Measurements from ENCODE around the gene GJC1. TPM values are rescaled to one million over a fixed set of nuclear protein-coding genes. Genes with fewer than 3 reads are reported as not detected.
"Not testable (repeated sequence)": the region's sequence is repeated elsewhere in the genome, so short reads cannot be mapped to it uniquely, and the experiment has no call there.

Gene GJC1
- total RNA-seq, 1 donor from 2014 or later = 7.5 TPM

DNA sequence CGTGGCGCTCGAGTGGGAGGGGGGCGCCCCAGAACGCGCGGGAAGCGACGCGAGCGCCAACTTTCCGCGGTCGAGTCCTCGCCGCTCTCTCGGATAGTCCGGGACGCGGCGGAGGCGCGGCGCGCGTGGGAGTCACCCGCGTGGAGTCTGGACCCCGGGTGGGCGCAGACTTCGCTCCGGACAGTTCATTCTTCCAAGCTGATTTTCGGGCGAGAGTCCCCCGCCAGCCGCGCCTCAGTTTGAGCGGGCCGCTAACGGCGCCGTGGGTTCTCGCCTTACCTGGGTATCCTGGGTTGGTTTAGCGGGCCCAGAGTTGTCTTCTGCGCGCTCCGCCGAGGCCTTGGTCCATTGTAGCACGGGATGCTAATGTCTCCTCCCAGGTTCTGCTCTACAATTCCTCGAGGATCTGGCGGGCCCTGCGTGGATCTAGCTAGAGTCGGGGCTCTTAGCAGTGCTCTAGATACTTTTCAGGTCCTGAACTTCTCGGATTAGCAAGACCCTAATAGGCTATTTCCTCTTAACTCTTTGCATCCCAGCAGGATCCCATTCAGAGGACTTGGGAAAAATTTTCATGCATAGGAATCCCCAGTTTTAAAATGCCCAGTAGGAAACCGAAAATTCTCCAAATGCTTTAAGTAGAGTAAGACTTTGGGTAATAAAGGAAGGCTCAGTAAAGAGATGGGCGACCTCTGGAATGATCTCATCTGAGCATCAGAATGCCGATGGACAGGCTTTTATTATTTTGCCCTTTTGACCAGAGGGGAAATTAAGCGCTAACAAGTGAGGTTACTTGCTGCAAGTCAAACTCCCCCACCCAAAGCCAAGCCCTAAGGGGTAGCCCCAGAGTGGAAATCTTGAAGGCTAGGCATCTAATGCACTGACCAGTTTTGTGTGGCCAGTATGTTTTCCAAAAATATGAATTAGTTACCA, 537 bp upstream of the GJC1 start:
- intact Hi-C loops (cut with micrococcal nuclease) = no loop called here
- peak overlapping the region; percentile 74 for H3K4me3 Mint-ChIP-seq
- H3K36me3 Mint-ChIP-seq (ENCODE audit: low read depth) = no peaks in the 10 kb centered on the region
- DNase-seq = peak; percentile 70
- peak overlapping the region; percentile 65 for H3K27ac Mint-ChIP-seq
- no peaks in the 10 kb centered on the region for H3K9me3 Mint-ChIP-seq
- H3K27me3 Mint-ChIP-seq = peaks cover 60% of the 10 kb centered on the region
- H3K4me1 Mint-ChIP-seq = peaks cover 10% of the 10 kb centered on the region

DNA sequence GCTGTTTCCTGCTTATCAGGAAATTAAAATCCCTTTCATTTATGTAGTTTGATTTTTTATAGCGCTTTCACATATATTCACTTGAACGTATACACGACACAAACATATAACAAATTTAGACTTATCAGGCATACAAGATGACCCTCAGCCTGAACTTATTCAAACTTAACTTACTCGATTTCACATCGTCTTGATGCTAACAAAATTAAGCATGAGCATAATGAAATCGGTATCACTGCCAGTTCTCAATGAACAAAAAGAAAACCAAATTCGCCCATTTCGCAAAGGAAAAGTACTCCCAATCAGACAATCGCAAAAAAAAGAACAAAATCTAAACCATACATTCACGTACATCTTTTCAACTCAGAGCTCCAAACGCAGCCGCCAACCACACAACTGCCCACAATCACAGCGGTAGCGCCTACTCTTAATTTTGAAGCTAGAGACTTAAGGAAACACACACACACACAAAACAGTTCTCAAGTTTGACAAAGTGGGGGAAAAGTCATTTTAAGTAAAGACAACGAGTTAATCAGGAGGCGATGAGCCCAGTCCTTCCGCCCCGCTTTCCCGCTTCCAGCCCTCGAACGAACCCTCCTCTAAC, 1.1 kb downstream of the GJC1 start:
- Mint-ChIP-seq H3K4me3 (peak overlapping the region; percentile 79), H3K36me3 (ENCODE audit: low read depth) (no peaks in the 10 kb centered on the region), H3K4me1 (peaks cover 10% of the 10 kb centered on the region), H3K27ac (peak overlapping the region; percentile 18), H3K9me3 (no peaks in the 10 kb centered on the region), H3K27me3 (peaks cover 63% of the 10 kb centered on the region)
- intact Hi-C loops (cut with micrococcal nuclease) = loop anchor here (1.0 kb wide), 1 partner anchor 54 kb away; no protein-coding TSS in a partner anchor
- no peak for DNase-seq

DNA sequence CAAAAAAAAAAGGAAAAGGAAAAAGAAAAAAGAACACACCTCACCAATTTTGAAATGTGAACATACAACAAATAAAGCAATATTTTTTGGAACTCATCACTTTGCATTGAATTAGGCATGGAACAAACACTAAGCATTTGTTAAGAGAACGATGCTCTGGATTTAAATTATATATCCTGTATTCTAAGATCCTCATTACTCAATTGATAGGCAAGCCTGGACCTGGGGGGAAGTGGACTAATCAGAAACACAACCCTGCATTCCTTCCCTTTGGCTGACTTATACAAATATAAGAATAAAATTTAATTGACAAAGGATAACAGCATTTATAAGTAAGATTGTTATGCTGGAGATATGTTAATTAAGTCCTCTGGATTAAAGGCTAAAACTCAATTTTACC, 2.2 kb downstream of the GJC1 start:
- Mint-ChIP-seq H3K27me3 (peaks cover 56% of the 10 kb centered on the region), H3K27ac (no peak overlapping the region), H3K36me3 (ENCODE audit: low read depth) (no peaks in the 10 kb centered on the region), H3K4me1 (peaks cover 10% of the 10 kb centered on the region), H3K9me3 (no peaks in the 10 kb centered on the region), H3K4me3 (no peak overlapping the region)
- DNase-seq = no peak
- intact Hi-C loops (cut with micrococcal nuclease) = no loop called here

DNA sequence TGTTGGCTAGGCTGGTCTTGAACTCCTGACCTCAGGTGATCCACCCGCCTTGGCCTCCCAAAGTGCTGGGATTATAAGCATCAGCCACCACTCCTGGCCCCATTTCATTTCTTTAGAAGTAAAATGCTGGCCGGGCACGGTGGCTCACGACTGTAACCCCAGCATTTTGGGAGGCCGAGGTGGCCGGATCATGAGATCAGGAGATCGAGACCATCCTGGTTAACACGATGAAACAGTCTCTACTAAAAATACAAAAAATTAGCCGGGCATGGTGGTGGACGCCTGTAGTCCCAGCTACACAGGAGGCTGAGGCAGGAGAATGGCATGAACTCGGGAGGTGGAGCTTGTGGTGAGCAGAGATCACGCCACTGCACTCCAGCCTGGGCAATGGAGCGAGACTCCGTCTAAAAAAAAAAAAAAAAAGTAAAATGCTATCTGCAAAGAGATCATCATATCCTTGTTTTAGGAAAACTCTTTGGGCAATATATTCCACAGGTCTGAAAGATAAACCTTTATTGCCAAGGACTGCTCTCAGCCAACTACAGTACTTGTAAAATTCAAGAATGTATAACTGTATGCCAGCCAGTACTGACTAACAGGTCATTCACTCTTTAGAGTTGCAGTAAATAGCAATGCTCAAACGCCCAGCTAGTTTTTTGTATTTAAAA, 3.8 kb downstream of the GJC1 start:
- H3K27ac Mint-ChIP-seq = no peak overlapping the region
- H3K4me1 Mint-ChIP-seq = peaks cover 10% of the 10 kb centered on the region
- H3K27me3 Mint-ChIP-seq = peaks cover 43% of the 10 kb centered on the region
- H3K4me3 Mint-ChIP-seq = no peak overlapping the region
- H3K9me3 Mint-ChIP-seq = no peaks in the 10 kb centered on the region
- H3K36me3 Mint-ChIP-seq (ENCODE audit: low read depth) = no peaks in the 10 kb centered on the region
- intact Hi-C loops (cut with micrococcal nuclease) = no loop called here
- DNase-seq = no peak

DNA sequence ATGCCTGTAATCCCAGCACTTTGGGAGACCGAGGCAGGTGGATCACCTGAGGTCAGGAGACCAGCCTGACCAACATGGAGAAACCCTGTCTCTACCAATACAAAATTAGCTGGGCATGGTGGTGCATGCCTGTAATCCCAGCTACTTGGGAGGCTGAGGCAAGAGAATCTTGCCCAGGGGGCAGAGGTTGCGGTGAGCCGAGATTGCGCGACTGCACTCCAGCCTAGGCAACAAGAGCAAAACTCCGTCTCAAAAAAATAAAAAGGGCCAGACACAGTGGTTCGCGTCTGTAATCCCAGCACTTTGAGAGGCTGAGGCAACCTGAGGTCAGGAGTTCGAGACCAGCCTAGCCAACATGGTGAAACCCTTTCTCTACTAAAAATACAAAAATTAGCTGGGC, 4.9 kb downstream of the GJC1 start:
- H3K4me3 Mint-ChIP-seq; H3K27ac Mint-ChIP-seq; DNase-seq; H3K4me1 Mint-ChIP-seq; H3K9me3 Mint-ChIP-seq; H3K36me3 Mint-ChIP-seq (ENCODE audit: low read depth); intact Hi-C loops (cut with micrococcal nuclease): not testable (repeated sequence)
- peaks cover 37% of the 10 kb centered on the region for H3K27me3 Mint-ChIP-seq

DNA sequence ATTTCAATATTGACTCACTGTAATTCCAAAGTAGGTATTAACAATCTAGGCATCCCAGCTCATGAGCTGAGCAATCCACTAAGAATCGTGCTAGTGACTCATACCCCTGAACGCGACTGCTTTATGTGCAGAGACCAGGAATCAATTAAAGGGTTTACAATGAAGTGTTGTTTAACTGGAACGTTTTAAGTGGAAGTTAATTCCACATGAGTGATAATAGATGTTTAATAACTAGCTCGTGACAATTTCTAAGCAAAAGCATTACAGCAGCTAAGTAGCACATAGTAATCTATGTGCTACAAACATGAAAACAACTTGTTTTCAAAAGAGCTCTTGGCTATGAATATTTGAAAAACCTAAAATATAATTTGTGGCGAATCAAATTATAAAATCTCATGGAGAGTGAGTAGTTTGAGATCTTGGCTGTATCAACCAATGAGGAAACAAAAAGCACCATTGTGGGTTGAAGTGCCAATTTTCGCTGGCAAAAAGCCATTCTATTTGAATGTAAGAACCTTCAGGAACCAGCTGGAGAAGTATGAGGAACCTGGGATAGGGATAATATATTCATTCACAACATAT, 9.4 kb downstream of the GJC1 start:
- H3K9me3 Mint-ChIP-seq = no peaks in the 10 kb centered on the region
- H3K27ac Mint-ChIP-seq = no peak overlapping the region
- no peak overlapping the region for H3K4me3 Mint-ChIP-seq
- no peak for DNase-seq
- no peaks in the 10 kb centered on the region for H3K4me1 Mint-ChIP-seq
- no peaks in the 10 kb centered on the region for H3K36me3 Mint-ChIP-seq (ENCODE audit: low read depth)
- H3K27me3 Mint-ChIP-seq = peaks cover 10% of the 10 kb centered on the region
- intact Hi-C loops (cut with micrococcal nuclease) = no loop called here

DNA sequence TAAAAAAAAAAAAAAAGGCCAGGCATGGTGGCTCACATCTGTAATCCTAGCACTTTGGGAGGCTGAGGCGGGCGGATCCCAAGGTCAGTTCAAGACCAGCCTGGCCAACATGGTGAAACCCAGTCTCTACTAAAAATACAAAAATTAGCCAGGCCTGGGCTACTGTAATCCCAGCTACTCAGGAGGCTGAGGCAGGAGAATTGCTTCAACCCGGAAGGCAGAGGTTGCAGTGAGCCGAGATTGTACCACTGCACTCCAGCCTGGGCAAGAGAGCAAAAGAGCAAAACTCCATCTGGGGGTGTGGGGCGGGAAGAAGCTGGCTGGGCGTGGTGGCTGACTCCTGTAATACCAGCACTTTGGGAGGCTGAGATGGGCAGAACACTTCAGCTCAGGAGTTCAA, 11.6 kb downstream of the GJC1 start:
- H3K27ac Mint-ChIP-seq; H3K4me1 Mint-ChIP-seq; H3K4me3 Mint-ChIP-seq; intact Hi-C loops (cut with micrococcal nuclease); H3K27me3 Mint-ChIP-seq; H3K36me3 Mint-ChIP-seq (ENCODE audit: low read depth); H3K9me3 Mint-ChIP-seq; DNase-seq: not testable (repeated sequence)

DNA sequence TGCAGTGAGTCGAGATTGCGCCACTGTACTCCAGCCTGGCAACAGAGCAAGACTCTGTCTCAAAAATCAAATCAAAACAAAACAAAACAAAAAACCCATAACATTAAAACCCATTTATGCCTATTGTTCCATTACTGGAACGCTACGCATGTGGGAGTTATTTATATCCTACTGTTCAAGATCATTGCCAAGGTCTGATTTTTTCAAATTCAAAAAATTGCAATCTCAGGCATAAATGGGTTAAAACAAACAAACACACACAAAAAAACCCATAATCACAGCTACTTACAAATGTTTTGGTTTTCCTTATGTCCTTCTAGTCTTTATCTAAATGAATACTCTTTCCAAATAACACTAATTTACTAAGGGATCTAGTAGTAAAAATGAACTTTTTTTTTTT, 17.8 kb downstream of the GJC1 start:
- Mint-ChIP-seq H3K27me3 (peaks cover 2% of the 10 kb centered on the region), H3K9me3 (no peaks in the 10 kb centered on the region), H3K36me3 (ENCODE audit: low read depth) (no peaks in the 10 kb centered on the region), H3K27ac (no peak overlapping the region), H3K4me1 (no peaks in the 10 kb centered on the region), H3K4me3 (no peak overlapping the region)
- no peak for DNase-seq
- intact Hi-C loops (cut with micrococcal nuclease) = no loop called here

DNA sequence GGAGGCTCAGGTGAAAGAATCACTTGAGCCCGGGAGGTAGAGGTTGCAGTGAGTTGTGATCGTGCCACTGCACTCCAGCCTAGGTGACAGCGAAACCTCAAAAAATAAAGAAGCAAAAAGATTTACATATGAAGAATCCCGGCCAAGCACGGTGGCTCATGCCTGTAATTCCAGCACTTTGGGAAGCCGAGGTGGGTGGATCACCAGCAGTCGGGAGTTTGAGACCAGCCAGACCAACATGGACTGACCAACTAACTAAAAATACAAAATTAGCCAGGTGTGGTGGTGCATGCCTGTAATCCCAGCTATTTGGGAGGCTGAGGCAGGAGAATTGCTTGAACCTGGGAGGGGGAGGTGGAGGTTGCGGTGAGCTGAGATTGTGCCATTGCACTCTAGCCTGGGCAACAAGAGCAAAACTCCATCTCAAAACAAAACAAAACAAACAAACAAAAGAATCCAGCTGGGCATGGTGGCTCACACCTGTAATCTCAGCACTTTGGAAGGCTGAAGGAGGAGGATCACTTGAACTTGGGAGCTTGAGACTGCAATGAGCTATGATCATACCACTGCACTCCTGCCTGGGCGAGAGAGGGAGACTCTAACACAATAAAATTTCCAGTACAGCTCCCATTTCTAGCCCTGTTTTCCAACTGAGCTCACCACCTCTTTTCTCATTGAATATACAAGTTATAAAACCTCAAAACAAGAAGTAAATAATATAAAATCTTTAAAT, 21.3 kb downstream of the GJC1 start:
- H3K4me1 Mint-ChIP-seq; H3K27me3 Mint-ChIP-seq; DNase-seq; H3K4me3 Mint-ChIP-seq; H3K27ac Mint-ChIP-seq; H3K9me3 Mint-ChIP-seq; intact Hi-C loops (cut with micrococcal nuclease); H3K36me3 Mint-ChIP-seq (ENCODE audit: low read depth): not testable (repeated sequence)

DNA sequence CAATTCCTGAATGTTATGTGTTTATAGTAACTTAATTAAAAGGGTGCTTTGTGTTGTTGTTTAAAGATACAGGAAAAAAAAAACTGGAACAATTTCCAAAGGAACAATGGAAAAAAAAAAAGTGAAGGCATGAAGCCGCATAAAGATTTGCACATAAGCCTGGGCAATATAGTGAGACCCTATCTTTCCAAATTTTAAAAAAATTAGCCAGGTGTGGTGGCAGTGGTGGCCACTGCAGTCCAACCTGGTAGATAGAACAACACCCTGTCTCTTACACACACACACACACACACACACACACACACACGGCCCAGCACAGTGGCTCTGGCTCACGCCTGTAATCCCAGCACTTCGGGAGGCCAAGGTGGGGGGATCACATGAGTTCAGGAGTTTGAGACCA, 21.9 kb downstream of the GJC1 start:
- no peaks in the 10 kb centered on the region for H3K36me3 Mint-ChIP-seq (ENCODE audit: low read depth)
- H3K4me1 Mint-ChIP-seq = no peaks in the 10 kb centered on the region
- no peaks in the 10 kb centered on the region for H3K9me3 Mint-ChIP-seq
- no peak overlapping the region for H3K27ac Mint-ChIP-seq
- peaks cover 6% of the 10 kb centered on the region for H3K27me3 Mint-ChIP-seq
- no peak overlapping the region for H3K4me3 Mint-ChIP-seq
- no peak for DNase-seq
- intact Hi-C loops (cut with micrococcal nuclease) = no loop called here

DNA sequence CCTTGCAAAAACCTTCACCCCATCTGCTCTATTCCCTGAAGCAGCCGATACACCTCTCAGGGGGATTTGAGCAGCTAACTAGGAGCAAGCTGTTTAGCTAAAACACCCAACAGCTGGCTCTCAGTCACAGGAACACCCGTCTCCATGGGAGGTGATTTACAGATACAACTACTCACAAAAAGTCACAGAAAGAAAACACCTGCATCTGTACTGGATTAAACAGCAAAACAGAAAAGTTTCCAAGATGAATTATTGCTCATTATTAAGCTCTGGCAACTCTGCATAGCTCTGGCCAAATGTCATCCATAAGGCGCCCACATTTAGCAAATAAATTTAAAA, 22.3 kb downstream of the GJC1 start:
- no peaks in the 10 kb centered on the region for H3K9me3 Mint-ChIP-seq
- intact Hi-C loops (cut with micrococcal nuclease) = no loop called here
- peaks cover 7% of the 10 kb centered on the region for H3K27me3 Mint-ChIP-seq
- no peaks in the 10 kb centered on the region for H3K36me3 Mint-ChIP-seq (ENCODE audit: low read depth)
- no peak for DNase-seq
- no peak overlapping the region for H3K27ac Mint-ChIP-seq
- no peaks in the 10 kb centered on the region for H3K4me1 Mint-ChIP-seq
- no peak overlapping the region for H3K4me3 Mint-ChIP-seq

DNA sequence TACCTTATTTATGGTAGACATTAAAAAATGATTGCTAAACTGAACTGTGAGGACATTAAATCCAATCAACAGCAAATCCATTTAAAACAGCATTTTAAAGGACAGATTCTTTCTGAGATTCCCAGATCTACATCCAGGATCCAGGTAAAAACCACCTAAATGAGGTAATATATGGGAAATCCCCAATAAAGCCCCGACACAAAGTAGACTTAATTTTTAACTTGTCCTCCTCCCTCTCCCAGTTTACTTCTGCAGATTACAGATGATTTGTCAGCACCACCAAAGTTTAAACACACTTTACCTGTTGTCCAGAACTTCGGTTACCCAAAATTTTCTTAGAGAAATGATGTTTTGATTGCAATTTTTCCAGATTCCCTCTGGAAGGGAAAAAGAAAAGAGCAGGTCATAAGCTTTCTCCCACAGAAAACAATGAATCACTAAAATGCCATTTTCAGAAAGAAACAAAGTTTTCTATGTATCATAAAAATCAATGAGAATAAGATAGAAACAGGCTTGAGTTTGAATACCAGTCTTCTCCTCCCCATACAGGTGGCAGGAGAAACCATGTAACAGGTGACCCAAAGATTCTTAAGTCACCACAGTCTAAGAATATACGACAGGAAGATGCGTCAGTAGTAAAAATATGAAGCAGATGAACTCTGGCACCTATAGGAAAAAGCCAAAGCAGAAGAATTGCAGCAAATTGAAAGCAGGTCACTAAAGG, 22.8 kb downstream of the GJC1 start:
- H3K27me3 Mint-ChIP-seq = peaks cover 7% of the 10 kb centered on the region

More for the DNA sequence above, 22.8 kb downstream of the GJC1 start:
- DNase-seq = no peak
- Mint-ChIP-seq H3K4me1 (no peaks in the 10 kb centered on the region), H3K4me3 (no peak overlapping the region), H3K27ac (no peak overlapping the region), H3K36me3 (ENCODE audit: low read depth) (no peaks in the 10 kb centered on the region), H3K9me3 (no peaks in the 10 kb centered on the region)
- intact Hi-C loops (cut with micrococcal nuclease) = no loop called here

Measured in activated CD4-positive, alpha-beta T cell treated with anti-CD3 and anti-CD28 coated beads, Interleukin-2, amount 10 ng/mL, durations not matched to agents 24 days and 14 days (primary cell).